IPS-15b (cell line): ENCODE results near the gene BST2.

ENCODE experiments used
- H3K27me3 ChIP-seq: one replicate; pipeline ENCODE4 v1.6.1; 2013; ENCODE audit warnings: low read length; ENCODE audit not compliant: control insufficient read depth, insufficient read depth
- H3K36me3 ChIP-seq: one replicate; pipeline ENCODE4 v1.6.1; 2013; ENCODE audit warnings: low read length; ENCODE audit not compliant: control insufficient read depth, insufficient read depth
- H3K4me1 ChIP-seq: one replicate; pipeline ENCODE4 v1.6.1; 2013; ENCODE audit warnings: mild to moderate bottlenecking, low read length; ENCODE audit not compliant: control insufficient read depth, insufficient read depth
- H3K4me3 ChIP-seq: one replicate; pipeline ENCODE4 v1.5.1; 2013; ENCODE audit warnings: low read depth, low read length
- H3K9ac ChIP-seq: one replicate; pipeline ENCODE4 v1.6.1; 2013; ENCODE audit warnings: low read depth, mild to moderate bottlenecking, low read length
- H3K9me3 ChIP-seq: one replicate; pipeline ENCODE4 v1.6.1; 2013; ENCODE audit warnings: mild to moderate bottlenecking, low read length; ENCODE audit not compliant: control insufficient read depth, insufficient read depth

Gene BST2, protein sequence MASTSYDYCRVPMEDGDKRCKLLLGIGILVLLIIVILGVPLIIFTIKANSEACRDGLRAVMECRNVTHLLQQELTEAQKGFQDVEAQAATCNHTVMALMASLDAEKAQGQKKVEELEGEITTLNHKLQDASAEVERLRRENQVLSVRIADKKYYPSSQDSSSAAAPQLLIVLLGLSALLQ

DNA sequence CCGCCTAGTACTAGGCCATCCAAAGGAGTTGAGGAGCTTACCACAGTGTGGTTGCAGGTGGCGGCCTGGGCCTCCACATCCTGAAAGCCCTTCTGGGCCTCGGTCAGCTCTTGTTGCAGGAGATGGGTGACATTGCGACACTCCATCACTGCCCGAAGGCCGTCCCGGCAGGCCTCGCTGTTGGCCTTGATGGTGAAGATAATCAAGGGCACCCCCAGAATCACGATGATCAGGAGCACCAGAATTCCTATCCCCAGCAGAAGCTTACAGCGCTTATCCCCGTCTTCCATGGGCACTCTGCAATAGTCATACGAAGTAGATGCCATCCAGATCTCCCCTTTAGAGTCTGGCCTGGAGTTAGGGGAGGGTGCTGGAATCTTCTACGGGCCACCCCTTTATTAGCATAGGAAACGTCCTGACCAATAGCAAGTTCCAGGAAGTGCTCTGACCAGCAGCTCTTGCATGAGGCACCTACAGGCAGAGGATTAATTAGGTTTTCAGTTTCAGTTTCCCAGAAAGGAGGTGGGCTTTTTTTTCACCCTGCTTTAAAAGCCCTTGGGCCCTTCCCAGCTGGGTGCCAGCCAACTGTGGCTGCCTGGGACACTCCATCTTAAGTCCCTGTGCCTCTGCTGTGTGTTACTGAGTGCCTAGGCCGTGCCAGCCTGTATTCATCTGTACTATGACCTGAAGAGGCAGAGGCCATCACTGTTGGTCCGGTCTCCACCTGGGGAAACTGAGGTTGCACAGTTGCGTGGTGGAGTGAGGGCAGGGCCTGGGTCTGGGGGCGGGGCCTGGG is at the start of gene BST2:
BST2 (minus strand) TSS at position 381 of the 796 bp plus-strand sequence; CDS start at position 326, 55 bp downstream.
- Histone ChIP-seq H3K9me3 (no peaks in the 10 kb centered on the region), H3K27me3 (no peaks in the 10 kb centered on the region), H3K9ac (peak within 1 kb of the TSS; percentile 87), H3K4me3 (peak within 1 kb of the TSS; percentile 68), H3K4me1 (peaks cover 3% of the 10 kb centered on the region), H3K36me3 (peaks cover 9% of the 10 kb centered on the region)

DNA sequence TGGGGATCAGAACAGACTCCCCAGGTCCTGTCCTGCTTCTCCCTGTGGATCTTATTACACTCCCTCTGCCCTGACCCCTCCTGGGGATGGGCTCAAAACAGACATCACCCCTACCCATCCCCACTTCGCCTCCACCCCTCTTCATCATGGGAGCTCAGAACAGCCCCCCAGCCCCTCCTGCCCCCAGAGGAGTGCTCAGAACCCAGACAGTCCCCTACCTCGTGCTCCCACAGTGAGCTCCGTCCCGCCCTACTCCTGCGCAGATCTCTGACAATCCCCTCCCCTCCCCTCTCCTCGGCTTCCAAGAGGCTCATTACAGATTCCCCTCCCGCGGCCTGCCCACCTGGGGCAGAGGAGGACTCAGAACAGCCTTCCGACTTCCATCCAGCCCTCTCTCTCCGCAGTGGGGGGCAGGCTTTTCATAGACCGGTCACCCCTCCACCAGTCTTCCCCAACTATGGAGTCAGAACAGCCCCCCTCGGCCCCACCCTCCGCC is 49.2 kb upstream of the BST2 start:
- Histone ChIP-seq H3K4me1 (no peaks in the 10 kb centered on the region), H3K27me3 (peaks cover 38% of the 10 kb centered on the region), H3K9ac (no peak overlapping the region), H3K36me3 (no peaks in the 10 kb centered on the region), H3K4me3 (peak overlapping the region; percentile 56), H3K9me3 (no peaks in the 10 kb centered on the region)

DNA sequence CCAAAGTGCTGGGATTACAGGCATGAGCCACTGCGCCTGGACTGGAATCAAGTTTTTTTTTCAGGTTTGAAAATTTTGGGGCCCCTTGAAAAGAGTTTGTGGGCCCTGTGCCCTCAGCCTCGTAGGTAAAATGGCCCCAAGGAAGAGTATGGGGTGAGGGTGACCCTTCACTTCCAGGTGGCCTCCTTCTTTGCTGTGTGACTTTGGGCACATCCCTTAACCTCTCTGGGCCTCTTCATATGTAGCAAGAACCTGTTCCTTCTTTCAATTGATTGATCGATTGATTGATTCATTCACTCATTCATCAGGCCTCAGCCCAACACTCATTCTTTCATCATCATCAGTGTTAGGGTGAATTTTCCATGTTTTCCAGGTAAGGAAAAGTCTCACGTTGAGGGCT is 46.4 kb upstream of the BST2 start:
- Histone ChIP-seq H3K4me3 (no peak overlapping the region), H3K36me3 (no peaks in the 10 kb centered on the region), H3K9me3 (no peaks in the 10 kb centered on the region), H3K4me1 (peaks cover 2% of the 10 kb centered on the region), H3K9ac (no peak overlapping the region), H3K27me3 (peaks cover 41% of the 10 kb centered on the region)

DNA sequence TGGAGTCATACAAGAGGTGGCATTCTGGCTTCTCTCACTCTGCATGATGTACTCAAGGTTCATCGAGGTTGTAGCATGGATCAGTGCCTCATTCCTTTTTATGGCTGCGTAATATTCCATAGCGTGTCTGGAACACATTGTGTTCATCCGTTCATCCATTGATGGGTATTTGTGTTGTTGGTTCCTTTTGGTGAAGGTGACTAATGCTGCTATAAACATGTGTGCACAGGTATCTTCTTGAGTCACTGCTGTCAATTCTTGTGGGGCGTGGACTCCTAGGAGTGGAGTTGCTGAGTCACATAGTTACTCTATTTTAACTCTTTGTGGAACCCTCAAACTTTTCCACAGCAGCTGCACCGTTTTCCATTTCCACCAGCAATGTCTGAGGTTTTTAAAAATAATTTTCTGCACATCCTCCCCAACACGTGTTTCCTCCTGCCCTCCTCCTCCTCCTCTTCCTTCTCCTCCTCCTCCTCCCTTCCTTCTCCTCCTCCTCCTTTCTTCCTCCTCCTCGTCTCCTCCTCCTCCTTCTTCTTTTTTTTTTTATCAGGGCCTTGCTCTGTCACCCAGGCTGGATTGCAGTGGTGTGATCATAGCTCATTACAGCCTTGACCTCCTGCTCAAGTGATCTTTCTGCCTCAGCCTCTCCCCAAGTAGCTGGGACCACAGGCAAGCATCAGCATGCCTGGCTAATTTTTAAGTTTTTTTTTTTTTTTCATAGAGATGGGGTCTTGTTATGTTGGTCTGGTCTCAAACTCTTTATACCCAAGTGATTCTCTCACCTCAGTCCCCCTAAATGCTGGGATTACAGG is 45.0 kb upstream of the BST2 start:
- no peak overlapping the region for H3K4me3 ChIP-seq
- H3K4me1 ChIP-seq, result peaks cover 2% of the 10 kb centered on the region
- H3K9me3 ChIP-seq, result no peaks in the 10 kb centered on the region
- no peaks in the 10 kb centered on the region for H3K36me3 ChIP-seq
- H3K27me3 ChIP-seq, result peaks cover 42% of the 10 kb centered on the region
- no peak overlapping the region for H3K9ac ChIP-seq

DNA sequence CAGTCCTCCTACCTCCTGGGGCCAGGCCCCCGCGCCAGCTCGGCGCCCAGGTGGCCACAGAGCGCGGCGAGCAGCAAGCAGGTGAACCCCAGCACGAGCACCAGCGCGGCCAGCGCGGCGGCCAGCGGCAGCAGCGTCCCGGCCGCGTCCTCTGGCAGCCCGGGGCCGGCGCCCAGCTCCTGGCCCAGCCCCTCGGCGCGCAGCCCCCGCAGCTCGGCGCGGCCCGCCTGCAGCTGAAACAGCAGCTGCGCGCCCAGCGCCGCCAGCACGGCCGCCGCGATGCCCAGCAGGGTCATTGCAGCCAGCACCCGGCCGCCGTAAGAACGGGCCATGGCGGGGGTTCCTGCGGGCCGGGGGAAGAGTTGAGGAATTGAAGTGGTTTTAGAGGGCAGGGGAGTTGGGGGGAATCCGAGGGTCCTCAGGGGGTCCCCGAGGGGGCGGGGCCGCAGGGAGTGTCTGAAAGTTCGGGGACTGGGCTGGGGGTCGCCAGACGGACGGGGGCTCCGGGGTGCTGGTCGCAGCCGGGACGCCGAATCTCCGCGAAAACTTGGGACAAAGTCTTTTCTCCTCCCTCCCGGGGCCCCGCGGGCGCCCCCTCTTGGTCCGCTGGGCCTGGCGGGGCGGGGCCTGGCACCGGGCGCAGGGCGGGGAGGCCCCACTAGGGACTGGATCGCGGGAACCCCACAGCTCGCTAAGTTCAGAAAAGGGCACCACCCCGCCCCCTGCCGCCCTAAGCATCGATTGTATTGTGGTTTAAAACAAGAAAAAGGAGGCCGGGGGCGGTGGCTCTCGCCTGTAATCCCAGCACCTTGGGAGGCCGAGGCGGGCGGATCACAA is 42.9 kb upstream of the BST2 start, which contains the start of gene TMEM221:
TMEM221 (minus strand) TSS at position 538 of the 837 bp plus-strand sequence; CDS start at position 332, 206 bp downstream.
- peaks cover 33% of the 10 kb centered on the region for H3K27me3 ChIP-seq
- no peaks in the 10 kb centered on the region for H3K9me3 ChIP-seq
- no peak within 1 kb of the TSS for H3K9ac ChIP-seq
- H3K36me3 ChIP-seq, result no peaks in the 10 kb centered on the region
- H3K4me3 ChIP-seq, result peak within 1 kb of the TSS; percentile 56
- H3K4me1 ChIP-seq, result peaks cover 2% of the 10 kb centered on the region

DNA sequence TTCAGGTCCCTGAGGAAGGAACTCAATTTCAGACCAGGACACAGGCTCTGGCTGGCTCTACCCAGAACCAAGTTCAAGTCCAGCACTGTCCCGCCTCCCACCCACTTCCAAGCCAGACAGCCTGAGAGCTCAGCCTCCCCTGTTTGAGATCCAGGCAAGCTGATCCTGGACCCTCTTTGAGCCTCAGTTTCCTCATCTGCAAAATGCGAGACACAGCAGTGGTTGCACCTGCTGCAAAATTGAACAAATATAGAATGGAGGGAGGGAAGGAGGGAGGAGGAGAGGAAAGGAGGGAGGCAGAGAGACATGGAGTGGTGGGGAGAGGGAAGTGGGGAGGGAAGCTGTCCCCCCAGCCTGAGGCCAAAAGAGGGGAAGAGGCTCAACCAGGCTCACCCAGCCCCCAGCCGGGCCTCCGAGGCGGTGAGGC is 42.3 kb upstream of the BST2 start:
- Histone ChIP-seq H3K9ac (no peak overlapping the region), H3K36me3 (no peaks in the 10 kb centered on the region), H3K27me3 (peaks cover 33% of the 10 kb centered on the region), H3K4me1 (peaks cover 2% of the 10 kb centered on the region), H3K4me3 (peak overlapping the region; percentile 56), H3K9me3 (no peaks in the 10 kb centered on the region)

DNA sequence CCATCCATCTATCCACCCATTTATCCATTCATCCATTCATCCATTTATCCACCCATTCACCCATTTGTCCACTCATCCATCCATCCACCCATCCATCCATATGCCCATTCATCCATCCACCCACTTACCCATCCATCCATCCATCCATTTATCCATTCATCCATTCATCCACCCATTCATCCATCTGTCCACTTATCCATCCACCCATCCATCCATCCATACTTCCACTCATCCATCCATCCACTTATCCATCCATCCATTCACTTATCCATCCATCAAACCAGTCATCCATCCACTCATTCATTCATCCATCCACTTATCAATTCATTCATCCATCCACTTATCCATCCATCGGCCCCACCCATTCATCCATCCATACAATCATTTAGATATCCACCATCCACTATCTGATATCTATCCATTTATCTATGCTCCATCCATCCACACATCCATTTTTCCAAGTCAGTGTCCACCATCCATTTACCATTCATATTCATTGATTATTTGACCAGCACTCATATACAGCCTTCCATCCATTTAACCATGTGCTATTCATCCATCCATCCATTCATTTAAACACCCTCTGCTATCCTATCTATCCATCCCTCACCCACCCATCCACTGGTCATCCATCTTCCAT is 40.2 kb upstream of the BST2 start:
- no peaks in the 10 kb centered on the region for H3K9me3 ChIP-seq
- H3K4me3 ChIP-seq, result no peak overlapping the region
- H3K4me1 ChIP-seq, result peaks cover 2% of the 10 kb centered on the region
- no peak overlapping the region for H3K9ac ChIP-seq
- H3K36me3 ChIP-seq, result no peaks in the 10 kb centered on the region
- H3K27me3 ChIP-seq, result peaks cover 31% of the 10 kb centered on the region

DNA sequence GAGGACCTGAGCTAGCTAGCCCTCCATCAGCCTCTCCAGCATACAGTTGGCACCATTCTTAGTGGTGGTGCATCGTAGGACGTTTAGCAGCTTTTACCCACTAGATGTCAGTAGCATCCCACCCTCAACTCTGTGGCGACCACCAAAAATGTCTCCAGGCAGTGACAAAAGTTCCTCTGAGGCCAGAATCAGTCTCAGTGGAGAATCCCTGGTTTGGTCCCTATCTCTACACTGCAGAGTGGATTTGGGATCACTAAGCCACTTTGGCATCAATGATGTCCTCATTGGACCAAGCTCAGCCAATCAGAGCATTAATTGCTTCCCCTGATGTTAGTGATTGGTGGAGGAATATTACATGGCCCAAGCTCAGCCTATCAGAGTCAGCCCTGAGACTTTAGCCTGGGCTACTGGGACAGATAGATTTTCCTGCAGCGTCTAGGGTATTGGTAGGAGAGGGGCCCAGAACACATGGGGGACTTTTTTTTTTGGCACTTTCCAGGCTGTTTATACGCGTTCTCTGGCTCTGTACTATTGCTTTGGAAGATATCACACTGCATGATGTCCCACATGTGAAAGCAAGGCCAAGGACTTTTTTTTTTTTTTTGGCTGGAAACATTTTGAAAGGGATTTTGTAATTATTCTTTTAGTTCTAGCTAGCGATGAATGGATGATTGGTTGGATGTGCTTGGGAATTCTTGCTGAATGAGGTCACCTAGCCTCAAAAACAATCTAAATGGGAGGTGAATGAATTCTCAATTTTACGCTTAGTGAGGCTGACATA is 36.0 kb upstream of the BST2 start:
- no peaks in the 10 kb centered on the region for H3K9me3 ChIP-seq
- H3K4me1 ChIP-seq, result no peaks in the 10 kb centered on the region
- H3K4me3 ChIP-seq, result no peak overlapping the region
- peaks cover 14% of the 10 kb centered on the region for H3K27me3 ChIP-seq
- H3K9ac ChIP-seq, result no peak overlapping the region
- no peaks in the 10 kb centered on the region for H3K36me3 ChIP-seq

DNA sequence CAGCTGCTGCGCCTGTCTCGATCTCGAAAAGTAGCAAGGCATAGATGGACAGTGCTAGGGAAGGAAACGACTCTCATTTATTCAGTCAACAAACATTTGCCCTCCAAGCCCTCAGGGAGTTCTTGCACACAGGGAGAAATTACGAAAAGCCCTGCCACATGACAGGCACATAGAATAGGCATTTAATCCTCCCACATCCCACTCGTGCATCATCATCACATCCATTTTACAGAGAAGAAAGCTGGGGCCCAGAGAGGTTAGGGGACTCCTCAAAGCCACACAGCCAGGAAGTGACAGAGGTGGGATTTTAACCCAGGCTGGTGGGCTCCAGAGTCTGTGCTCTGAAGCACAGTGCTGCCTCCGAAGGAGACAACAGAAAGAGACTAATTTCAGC is 31.4 kb upstream of the BST2 start:
- H3K36me3 ChIP-seq, result no peaks in the 10 kb centered on the region
- no peak overlapping the region for H3K9ac ChIP-seq
- no peak overlapping the region for H3K4me3 ChIP-seq
- no peaks in the 10 kb centered on the region for H3K9me3 ChIP-seq
- no peaks in the 10 kb centered on the region for H3K4me1 ChIP-seq
- H3K27me3 ChIP-seq, result no peaks in the 10 kb centered on the region

DNA sequence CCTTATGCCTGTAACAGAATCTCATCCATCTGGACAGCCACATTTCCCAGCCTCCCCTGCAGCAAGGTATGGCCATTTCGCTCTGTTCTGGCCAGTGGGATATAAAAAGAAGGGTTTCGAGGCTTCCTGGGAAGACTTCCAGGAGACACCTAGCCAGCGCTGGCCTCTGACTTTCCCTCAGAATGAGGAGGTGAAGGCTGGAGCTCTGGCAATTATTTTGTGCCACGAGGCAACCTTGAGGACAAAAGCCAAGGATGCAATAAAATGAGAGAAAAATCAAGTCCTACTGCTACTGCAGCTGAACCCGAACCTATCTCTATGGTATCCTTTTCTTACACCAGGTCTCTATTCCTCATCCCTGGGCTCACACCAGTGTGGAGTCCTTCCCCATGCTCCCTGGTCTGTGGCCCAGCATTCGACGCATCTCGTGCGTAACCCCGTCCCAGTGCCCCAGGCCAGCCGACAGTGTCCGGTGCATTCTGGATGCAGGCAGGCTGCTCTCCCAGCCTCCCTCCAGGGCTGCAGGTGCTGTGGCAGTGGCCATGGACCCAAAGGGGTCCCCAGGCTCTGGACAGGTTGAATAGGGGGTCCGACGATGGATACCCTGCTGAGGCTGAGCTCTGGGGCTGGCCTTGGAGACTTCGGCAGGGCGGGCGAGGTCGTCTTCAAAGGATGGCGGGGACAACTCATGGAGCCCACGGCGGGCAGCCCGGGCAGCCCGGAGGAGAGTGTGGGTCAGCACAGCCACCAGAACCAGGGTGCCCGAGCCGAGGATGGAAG is 30.9 kb upstream of the BST2 start:
- Histone ChIP-seq H3K9me3 (no peaks in the 10 kb centered on the region), H3K4me3 (no peak overlapping the region), H3K9ac (no peak overlapping the region), H3K27me3 (no peaks in the 10 kb centered on the region), H3K36me3 (no peaks in the 10 kb centered on the region), H3K4me1 (no peaks in the 10 kb centered on the region)
